Mesenchymal stem cell (in vitro differentiated cells and primary cell): ENCODE data around the gene SZT2.
A peak's percentile ranks its signal among the peaks of the same experiment; 100 is the strongest.

Experiments
- DNase-seq: peaks from one replicate; pipeline ENCODE4 v3.0.0-alpha.2; 2013
- H2AFZ ChIP-seq: one replicate; pipeline ENCODE4 v1.6.1; 2013; ENCODE audit warnings: low read depth, mild to moderate bottlenecking, control low read depth, inconsistent platforms, low read length, moderate library complexity
- H2AK5ac ChIP-seq: 2 replicates; pipeline ENCODE4 v1.6.1; 2013; ENCODE audit warnings: low read length, moderate library complexity, mild to moderate bottlenecking, inconsistent platforms; ENCODE audit not compliant: severe bottlenecking
- H2BK120ac ChIP-seq: one replicate; pipeline ENCODE4 v1.6.1; 2013; ENCODE audit warnings: low read depth, mild to moderate bottlenecking, inconsistent platforms, low read length, moderate library complexity
- H2BK12ac ChIP-seq, 2 experiments: one replicate each; pipeline ENCODE4 v1.6.1; 2013; ENCODE audit warnings: inconsistent platforms in 2 of 2, low read length in 2 of 2, mild to moderate bottlenecking in 2 of 2, moderate library complexity in 2 of 2, control low read depth in 1 of 2
- H2BK15ac ChIP-seq: one replicate; pipeline ENCODE4 v1.6.1; 2013; ENCODE audit warnings: mild to moderate bottlenecking, low read depth, inconsistent platforms; ENCODE audit not compliant: poor library complexity, severe bottlenecking
- H2BK5ac ChIP-seq: 2 replicates; pipeline ENCODE4 v1.6.1; 2013; ENCODE audit warnings: low read depth, mild to moderate bottlenecking, low read length, control low read depth, inconsistent platforms; ENCODE audit not compliant: poor library complexity, severe bottlenecking
- H3K14ac ChIP-seq, 2 experiments: one replicate each; pipeline ENCODE4 v1.6.1; 2013; ENCODE audit warnings: inconsistent platforms in 2 of 2, low read length in 2 of 2, control low read depth in 1 of 2, mild to moderate bottlenecking in 1 of 2, moderate library complexity in 1 of 2
- H3K18ac ChIP-seq, 2 experiments: one replicate each; pipeline ENCODE4 v1.6.1; 2013; ENCODE audit warnings: inconsistent platforms in 2 of 2, low read length in 2 of 2, control low read depth in 1 of 2, low read depth in 1 of 2, mild to moderate bottlenecking in 1 of 2
- H3K23ac ChIP-seq, 2 experiments: one replicate each; pipeline ENCODE4 v1.6.1; 2013; ENCODE audit warnings: inconsistent platforms in 2 of 2, low read length in 2 of 2, mild to moderate bottlenecking in 2 of 2, moderate library complexity in 2 of 2, control low read depth in 1 of 2
- H3K27ac ChIP-seq: 2 replicates; pipeline ENCODE4 v1.5.1; 2013; ENCODE audit warnings: mild to moderate bottlenecking, moderate library complexity, low read length, control low read depth, inconsistent platforms; ENCODE audit not compliant: poor library complexity, severe bottlenecking
- H3K27me3 ChIP-seq, 2 experiments: 2 replicates each; pipeline versions ENCODE4 v1.6.1 to v1.7.0; 2013; ENCODE audit warnings: low read length in 2 of 2, mild to moderate bottlenecking in 2 of 2, moderate library complexity in 2 of 2, control low read depth in 1 of 2, inconsistent platforms in 1 of 2; ENCODE audit not compliant: control insufficient read depth in 1 of 2, insufficient read depth in 1 of 2
- H3K36me3 ChIP-seq, 2 experiments: 2 replicates each; pipeline versions ENCODE4 v1.6.1 to v1.7.0; 2013; ENCODE audit warnings: low read length in 2 of 2, control low read depth in 1 of 2, inconsistent platforms in 1 of 2, low read depth in 1 of 2, mild to moderate bottlenecking in 1 of 2; ENCODE audit not compliant: insufficient read depth in 2 of 2, control insufficient read depth in 1 of 2
- H3K4ac ChIP-seq, 2 experiments: one replicate each; pipeline ENCODE4 v1.6.1; 2013; ENCODE audit warnings: inconsistent platforms in 2 of 2, low read length in 2 of 2, mild to moderate bottlenecking in 2 of 2, moderate library complexity in 2 of 2, control low read depth in 1 of 2, low read depth in 1 of 2
- H3K4me1 ChIP-seq: 2 replicates; pipeline ENCODE4 v1.6.1; 2013; ENCODE audit warnings: low read depth, low read length, control low read depth; ENCODE audit not compliant: control insufficient read depth, insufficient read depth
- H3K4me2 ChIP-seq: 2 replicates; pipeline ENCODE4 v1.6.1; 2013; ENCODE audit warnings: low read length, mild to moderate bottlenecking, inconsistent platforms; ENCODE audit not compliant: poor library complexity, severe bottlenecking
- H3K4me3 ChIP-seq, 2 experiments: 2 replicates each; pipeline versions ENCODE4 v1.5.1 to v1.7.0; 2013; ENCODE audit warnings: low read length in 2 of 2, mild to moderate bottlenecking in 2 of 2, control low read depth in 1 of 2, low read depth in 1 of 2; ENCODE audit not compliant: insufficient read depth in 1 of 2
- H3K79me1 ChIP-seq: replicated peaks from 2 replicates; pipeline ENCODE4 v1.6.1; 2013; ENCODE audit warnings: mild to moderate bottlenecking, control low read depth, low read length, inconsistent platforms; ENCODE audit not compliant: poor library complexity, severe bottlenecking
- H3K9ac ChIP-seq: 2 replicates; pipeline ENCODE4 v1.7.0; 2013; ENCODE audit warnings: mild to moderate bottlenecking, low read length, moderate library complexity
- H3K9me3 ChIP-seq: 2 replicates; pipeline ENCODE4 v1.7.0; 2013; ENCODE audit warnings: mild to moderate bottlenecking, low read length; ENCODE audit not compliant: control insufficient read depth
- H4K8ac ChIP-seq: one replicate; pipeline ENCODE4 v1.6.1; 2013; ENCODE audit warnings: inconsistent platforms, mild to moderate bottlenecking, low read length, moderate library complexity
- H4K91ac ChIP-seq: one replicate; pipeline ENCODE4 v1.6.1; 2013; ENCODE audit warnings: mild to moderate bottlenecking, low read length, inconsistent platforms
- WGBS: methylation state at CpG from one replicate; pipeline ENCODE4 v1.1.7; 2013; ENCODE audit warnings: mixed read lengths; 5-methylcytosine and 5-hydroxymethylcytosine counted together

SZT2 gene

GRCh38 chr1:43439781-43440180 lies 50.1 kb downstream of the SZT2 start:
- no peak overlapping the region for H3K9ac ChIP-seq
- H3K27ac ChIP-seq, result no peak overlapping the region
- no peak overlapping the region for H2BK15ac ChIP-seq
- no peak overlapping the region for H3K18ac ChIP-seq
- H2BK12ac ChIP-seq, result no peak overlapping the region
- no peak overlapping the region for H3K4ac ChIP-seq
- H3K4me1 ChIP-seq, result no peaks in the 10 kb centered on the region
- H3K4me2 ChIP-seq, result no peak overlapping the region
- no peaks in the 10 kb centered on the region for H3K27me3 ChIP-seq
- no peak overlapping the region for H3K14ac ChIP-seq
- H3K36me3 ChIP-seq, result peaks cover 81 to 83% of the 10 kb centered on the region in 2 experiments
- H3K9me3 ChIP-seq, result no peaks in the 10 kb centered on the region
- no peak overlapping the region for H4K91ac ChIP-seq
- no peak overlapping the region for H4K8ac ChIP-seq
- peaks cover 2% of the 10 kb centered on the region for H3K79me1 ChIP-seq
- H2BK120ac ChIP-seq, result no peak overlapping the region
- H2AFZ ChIP-seq, result no peak overlapping the region
- H2AK5ac ChIP-seq, result no peak overlapping the region
- H3K4me3 ChIP-seq, result no peak overlapping the region
- no peak for DNase-seq
- H3K23ac ChIP-seq, result no peak overlapping the region
- WGBS, result 97% methylated on average over 7 of the region's 7 CpGs
- no peak overlapping the region for H2BK5ac ChIP-seq

GRCh38 chr1:43440358-43440757 lies 50.7 kb downstream of the SZT2 start:
- 100% methylated on average over 1 of the region's 7 CpGs for WGBS

GRCh38 chr1:43441166-43441893 lies 51.6 kb downstream of the SZT2 start:
- Histone ChIP-seq H3K4me1 (no peaks in the 10 kb centered on the region), H3K23ac (no peak overlapping the region), H3K9ac (no peak overlapping the region), H2BK12ac (no peak overlapping the region), H3K14ac (peak overlapping the region in 1 of 2 experiments; percentile 39), H2BK15ac (no peak overlapping the region), H3K27me3 (no peaks in the 10 kb centered on the region), H3K9me3 (no peaks in the 10 kb centered on the region), H2AFZ (no peak overlapping the region), H4K91ac (no peak overlapping the region), H3K4me2 (no peak overlapping the region), H2AK5ac (no peak overlapping the region), H3K4ac (no peak overlapping the region), H2BK5ac (no peak overlapping the region), H2BK120ac (no peak overlapping the region), H3K36me3 (peaks cover 86 to 93% of the 10 kb centered on the region in 2 experiments), H3K27ac (no peak overlapping the region), H4K8ac (no peak overlapping the region), H3K18ac (no peak overlapping the region), H3K79me1 (peaks cover 2% of the 10 kb centered on the region), H3K4me3 (peak overlapping the region in 1 of 2 experiments; percentile 17)
- DNase-seq, result no peak
- 98% methylated on average over 15 of the region's 15 CpGs for WGBS

More at GRCh38 chr1:43440358-43440757, 50.7 kb downstream of the SZT2 start:
- no peak overlapping the region for H3K14ac ChIP-seq
- no peaks in the 10 kb centered on the region for H3K4me1 ChIP-seq
- no peak overlapping the region for H3K18ac ChIP-seq
- peaks cover 2% of the 10 kb centered on the region for H3K79me1 ChIP-seq
- H3K4ac ChIP-seq, result no peak overlapping the region
- no peak overlapping the region for H4K8ac ChIP-seq
- H3K4me3 ChIP-seq, result no peak overlapping the region
- H2BK15ac ChIP-seq, result no peak overlapping the region
- no peak overlapping the region for H2AFZ ChIP-seq
- H2BK5ac ChIP-seq, result no peak overlapping the region
- no peak overlapping the region for H2AK5ac ChIP-seq
- H2BK120ac ChIP-seq, result no peak overlapping the region
- H3K27ac ChIP-seq, result no peak overlapping the region
- no peaks in the 10 kb centered on the region for H3K9me3 ChIP-seq
- H3K9ac ChIP-seq, result no peak overlapping the region
- H3K23ac ChIP-seq, result no peak overlapping the region
- no peak overlapping the region for H3K4me2 ChIP-seq
- H2BK12ac ChIP-seq, result no peak overlapping the region
- H3K27me3 ChIP-seq, result no peaks in the 10 kb centered on the region
- H4K91ac ChIP-seq, result peak overlapping the region; percentile 55
- no peak for DNase-seq
- H3K36me3 ChIP-seq, result peaks cover 80 to 83% of the 10 kb centered on the region in 2 experiments

- no peak overlapping the region for H2BK12ac ChIP-seq
- no peak overlapping the region for H3K4me3 ChIP-seq
- no peak overlapping the region for H2AK5ac ChIP-seq
- H3K36me3 ChIP-seq, result peaks cover 91 to 98% of the 10 kb centered on the region in 2 experiments
- H4K8ac ChIP-seq, result no peak overlapping the region
- H3K4ac ChIP-seq, result no peak overlapping the region
- H3K27me3 ChIP-seq, result no peaks in the 10 kb centered on the region
- H3K4me1 ChIP-seq, result no peaks in the 10 kb centered on the region
- DNase-seq, result no peak
- no peak overlapping the region for H3K23ac ChIP-seq
- no peak overlapping the region for H3K14ac ChIP-seq
- H3K27ac ChIP-seq, result no peak overlapping the region
- no peak overlapping the region for H3K4me2 ChIP-seq
- H2BK120ac ChIP-seq, result no peak overlapping the region
- H2AFZ ChIP-seq, result no peak overlapping the region
- H3K9me3 ChIP-seq, result no peaks in the 10 kb centered on the region
- H3K79me1 ChIP-seq, result peaks cover 2% of the 10 kb centered on the region
- no peak overlapping the region for H4K91ac ChIP-seq
- H2BK15ac ChIP-seq, result no peak overlapping the region
- no peak overlapping the region for H3K18ac ChIP-seq
- H2BK5ac ChIP-seq, result no peak overlapping the region
- no peak overlapping the region for H3K9ac ChIP-seq
- 96% methylated on average over 14 of the region's 18 CpGs for WGBS
Measured at GRCh38 chr1:43441894-43442637, 52.4 kb downstream of the SZT2 start.
